Measurements from ENCODE around the gene TSC1. TPM values are rescaled to one million over a fixed set of nuclear protein-coding genes. Genes with fewer than 3 reads are reported as not detected.

Gene TSC1
- total and polyA plus RNA-seq, 2 experiments from 2014 or later: 23.7 to 48.0 TPM

DNA sequence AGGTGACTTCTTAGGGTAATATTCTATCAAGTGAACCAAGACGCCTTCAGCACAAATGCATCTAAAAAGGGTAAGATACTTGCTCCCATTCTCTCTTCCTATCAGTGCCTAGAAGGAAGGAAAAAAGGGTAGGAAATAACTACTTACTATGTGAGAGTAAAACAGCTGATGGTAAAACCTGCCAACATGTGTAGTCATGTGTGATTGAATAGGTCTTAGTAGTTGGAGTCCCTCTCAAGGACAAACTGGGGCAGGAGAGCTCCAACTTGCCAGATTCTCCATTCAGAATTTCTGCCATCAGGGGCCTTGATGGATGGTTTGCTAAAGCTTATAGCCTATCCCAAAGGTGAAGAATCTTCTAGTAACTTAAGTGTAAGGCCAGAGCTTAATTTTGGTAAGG lies 5.2 kb downstream of the TSC1 start:
- H3K9me3 Mint-ChIP-seq: no peaks in the 10 kb centered on the region
- H3K4me1 Mint-ChIP-seq: peaks cover 41% of the 10 kb centered on the region
- H3K27me3 Mint-ChIP-seq (ENCODE audit: insufficient read depth, low read depth, poor library complexity): no peaks in the 10 kb centered on the region
- DNase-seq (ENCODE audit: low spot score) (no peak), ATAC-seq (no peak)
- 0 out of 2 replicates have a peak overlapping the region, but pooled peaks have one; percentile 6 for H3K4me2 ChIP-seq
- no peak overlapping the region for H2AFZ ChIP-seq
- peaks cover 21% of the 10 kb centered on the region for H4K20me1 ChIP-seq (replicated peaks; ENCODE audit: insufficient read depth)
- no peaks in the 10 kb centered on the region for H3K27me3 ChIP-seq (ENCODE audit: insufficient read depth)
- no peaks in the 10 kb centered on the region for H3K36me3 Mint-ChIP-seq (ENCODE audit: low read depth)
- peaks cover 90% of the 10 kb centered on the region for H3K79me2 ChIP-seq (replicated peaks; ENCODE audit: insufficient read depth)
- TF ChIP-seq POLR2AphosphoS5 (IDR thresholded peaks at IDR 0.05; ENCODE audit: low read depth): no peak
- no peak for TF ChIP-seq ZNF114 (CRISPR knock-in tag; IDR thresholded peaks at IDR 0.05)
- no peak overlapping the region for H3K27ac Mint-ChIP-seq
- no peak overlapping the region for H3K27ac ChIP-seq (ENCODE audit: low read depth)
- no peaks in the 10 kb centered on the region for H3F3A ChIP-seq (replicated peaks; ENCODE audit: low read depth)
- no peaks in the 10 kb centered on the region for H3K9me2 ChIP-seq (ENCODE audit: insufficient read depth)
- no peak overlapping the region for H3K4me3 Mint-ChIP-seq
- no peak overlapping the region for H3K4me3 ChIP-seq
- peaks cover 31% of the 10 kb centered on the region for H3K4me1 ChIP-seq (ENCODE audit: insufficient read depth)
- no peaks in the 10 kb centered on the region for H3K36me3 ChIP-seq (ENCODE audit: insufficient read depth)

- no peaks in the 10 kb centered on the region for H3K9me3 Mint-ChIP-seq
- Histone ChIP-seq H3K4me2 (no peak overlapping the region), H3K27me3 (ENCODE audit: insufficient read depth) (no peaks in the 10 kb centered on the region), H4K20me1 (replicated peaks; ENCODE audit: insufficient read depth) (peaks cover 24% of the 10 kb centered on the region), H3K27ac (ENCODE audit: low read depth) (no peak overlapping the region), H3K79me2 (replicated peaks; ENCODE audit: insufficient read depth) (peaks cover 80% of the 10 kb centered on the region), H3K4me1 (ENCODE audit: insufficient read depth) (peaks cover 19% of the 10 kb centered on the region), H3K4me3 (no peak overlapping the region), H3F3A (replicated peaks; ENCODE audit: low read depth) (no peaks in the 10 kb centered on the region), H3K9me2 (ENCODE audit: insufficient read depth) (no peaks in the 10 kb centered on the region), H2AFZ (no peak overlapping the region), H3K36me3 (ENCODE audit: insufficient read depth) (no peaks in the 10 kb centered on the region)
- peaks cover 29% of the 10 kb centered on the region for H3K4me1 Mint-ChIP-seq
- H3K27me3 Mint-ChIP-seq (ENCODE audit: insufficient read depth, low read depth, poor library complexity): no peaks in the 10 kb centered on the region
- no peak overlapping the region for H3K27ac Mint-ChIP-seq
- peaks cover 3% of the 10 kb centered on the region; the same call in 1 of the 3 replicates for H3K36me3 Mint-ChIP-seq (ENCODE audit: low read depth)
- no peak for ATAC-seq
- no peak overlapping the region for H3K4me3 Mint-ChIP-seq
- no peak for DNase-seq (ENCODE audit: low spot score)
- TF ChIP-seq STAT1 (IDR thresholded peaks at IDR 0.05; ENCODE audit: unreplicated experiment): no peak
- TF ChIP-seq, protein P1, sequence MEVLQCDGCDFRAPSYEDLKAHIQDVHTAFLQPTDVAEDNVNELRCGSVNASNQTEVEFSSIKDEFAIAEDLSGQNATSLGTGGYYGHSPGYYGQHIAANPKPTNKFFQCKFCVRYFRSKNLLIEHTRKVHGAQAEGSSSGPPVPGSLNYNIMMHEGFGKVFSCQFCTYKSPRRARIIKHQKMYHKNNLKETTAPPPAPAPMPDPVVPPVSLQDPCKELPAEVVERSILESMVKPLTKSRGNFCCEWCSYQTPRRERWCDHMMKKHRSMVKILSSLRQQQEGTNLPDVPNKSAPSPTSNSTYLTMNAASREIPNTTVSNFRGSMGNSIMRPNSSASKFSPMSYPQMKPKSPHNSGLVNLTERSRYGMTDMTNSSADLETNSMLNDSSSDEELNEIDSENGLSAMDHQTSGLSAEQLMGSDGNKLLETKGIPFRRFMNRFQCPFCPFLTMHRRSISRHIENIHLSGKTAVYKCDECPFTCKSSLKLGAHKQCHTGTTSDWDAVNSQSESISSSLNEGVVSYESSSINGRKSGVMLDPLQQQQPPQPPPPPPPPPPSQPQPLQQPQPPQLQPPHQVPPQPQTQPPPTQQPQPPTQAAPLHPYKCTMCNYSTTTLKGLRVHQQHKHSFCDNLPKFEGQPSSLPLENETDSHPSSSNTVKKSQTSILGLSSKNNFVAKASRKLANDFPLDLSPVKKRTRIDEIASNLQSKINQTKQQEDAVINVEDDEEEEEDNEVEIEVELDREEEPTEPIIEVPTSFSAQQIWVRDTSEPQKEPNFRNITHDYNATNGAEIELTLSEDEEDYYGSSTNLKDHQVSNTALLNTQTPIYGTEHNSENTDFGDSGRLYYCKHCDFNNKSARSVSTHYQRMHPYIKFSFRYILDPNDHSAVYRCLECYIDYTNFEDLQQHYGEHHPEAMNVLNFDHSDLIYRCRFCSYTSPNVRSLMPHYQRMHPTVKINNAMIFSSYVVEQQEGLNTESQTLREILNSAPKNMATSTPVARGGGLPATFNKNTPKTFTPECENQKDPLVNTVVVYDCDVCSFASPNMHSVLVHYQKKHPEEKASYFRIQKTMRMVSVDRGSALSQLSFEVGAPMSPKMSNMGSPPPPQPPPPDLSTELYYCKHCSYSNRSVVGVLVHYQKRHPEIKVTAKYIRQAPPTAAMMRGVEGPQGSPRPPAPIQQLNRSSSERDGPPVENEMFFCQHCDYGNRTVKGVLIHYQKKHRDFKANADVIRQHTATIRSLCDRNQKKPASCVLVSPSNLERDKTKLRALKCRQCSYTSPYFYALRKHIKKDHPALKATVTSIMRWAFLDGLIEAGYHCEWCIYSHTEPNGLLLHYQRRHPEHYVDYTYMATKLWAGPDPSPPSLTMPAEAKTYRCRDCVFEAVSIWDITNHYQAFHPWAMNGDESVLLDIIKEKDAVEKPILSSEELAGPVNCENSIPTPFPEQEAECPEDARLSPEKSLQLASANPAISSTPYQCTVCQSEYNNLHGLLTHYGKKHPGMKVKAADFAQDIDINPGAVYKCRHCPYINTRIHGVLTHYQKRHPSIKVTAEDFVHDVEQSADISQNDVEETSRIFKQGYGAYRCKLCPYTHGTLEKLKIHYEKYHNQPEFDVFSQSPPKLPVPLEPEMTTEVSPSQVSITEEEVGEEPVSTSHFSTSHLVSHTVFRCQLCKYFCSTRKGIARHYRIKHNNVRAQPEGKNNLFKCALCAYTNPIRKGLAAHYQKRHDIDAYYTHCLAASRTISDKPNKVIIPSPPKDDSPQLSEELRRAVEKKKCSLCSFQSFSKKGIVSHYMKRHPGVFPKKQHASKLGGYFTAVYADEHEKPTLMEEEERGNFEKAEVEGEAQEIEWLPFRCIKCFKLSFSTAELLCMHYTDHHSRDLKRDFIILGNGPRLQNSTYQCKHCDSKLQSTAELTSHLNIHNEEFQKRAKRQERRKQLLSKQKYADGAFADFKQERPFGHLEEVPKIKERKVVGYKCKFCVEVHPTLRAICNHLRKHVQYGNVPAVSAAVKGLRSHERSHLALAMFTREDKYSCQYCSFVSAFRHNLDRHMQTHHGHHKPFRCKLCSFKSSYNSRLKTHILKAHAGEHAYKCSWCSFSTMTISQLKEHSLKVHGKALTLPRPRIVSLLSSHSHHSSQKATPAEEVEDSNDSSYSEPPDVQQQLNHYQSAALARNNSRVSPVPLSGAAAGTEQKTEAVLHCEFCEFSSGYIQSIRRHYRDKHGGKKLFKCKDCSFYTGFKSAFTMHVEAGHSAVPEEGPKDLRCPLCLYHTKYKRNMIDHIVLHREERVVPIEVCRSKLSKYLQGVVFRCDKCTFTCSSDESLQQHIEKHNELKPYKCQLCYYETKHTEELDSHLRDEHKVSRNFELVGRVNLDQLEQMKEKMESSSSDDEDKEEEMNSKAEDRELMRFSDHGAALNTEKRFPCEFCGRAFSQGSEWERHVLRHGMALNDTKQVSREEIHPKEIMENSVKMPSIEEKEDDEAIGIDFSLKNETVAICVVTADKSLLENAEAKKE (CRISPR knock-in tag; IDR thresholded peaks at IDR 0.05): no peak
- no peak for TF ChIP-seq JUNB (IDR thresholded peaks at IDR 0.05; ENCODE audit: unreplicated experiment)
- no peak for TF ChIP-seq EZH2phosphoT487 (IDR thresholded peaks at IDR 0.05; ENCODE audit: unreplicated experiment)
- no peak for TF ChIP-seq REST (IDR thresholded peaks at IDR 0.05; ENCODE audit: unreplicated experiment)
- TF ChIP-seq EZH2 (IDR thresholded peaks at IDR 0.05; ENCODE audit: low read depth, unreplicated experiment): no peak
- TF ChIP-seq ZNF114 (CRISPR knock-in tag; IDR thresholded peaks at IDR 0.05): no peak
- no peak for TF ChIP-seq ZNF331 (CRISPR knock-in tag; IDR thresholded peaks at IDR 0.05; ENCODE audit: low read depth)
- TF ChIP-seq ETS1 (IDR thresholded peaks at IDR 0.05): no peak
- TF ChIP-seq CREB1 (CRISPR knock-in tag; IDR thresholded peaks at IDR 0.05; ENCODE audit: low read depth): no peak
- TF ChIP-seq NANOG (IDR thresholded peaks at IDR 0.05; ENCODE audit: borderline replicate concordance): no peak
- no peak for TF ChIP-seq POLR2AphosphoS5 (IDR thresholded peaks at IDR 0.05; ENCODE audit: low read depth)
Observed at GRCh38 chr9:132937463-132937901, 6.9 kb downstream of the TSC1 start.

Measured in GM23338 (cell line).